OCI-LY3 (cell line): ENCODE results near the gene TANGO6.

Source experiments
- H2AFZ ChIP-seq: fragments of 200-600, 300-600 bp; shearing (Covaris generic); 2 replicates; pipeline ENCODE4 v1.6.0; 2014; ENCODE audit warnings: antibody characterized with exemption, low read depth, low read length
- H3K27ac ChIP-seq: fragments of 200-600, 300-600 bp; sonication (generic); 2 replicates; pipeline ENCODE4 v1.5.1; 2014; ENCODE audit warnings: mild to moderate bottlenecking, low read length, moderate library complexity, mixed read lengths
- H3K27me3 ChIP-seq: fragments of 200-600, 300-600 bp; sonication (generic); 2 replicates; pipeline ENCODE4 v1.6.1; 2014; ENCODE audit warnings: low read depth, low read length, mixed read lengths
- H3K36me3 ChIP-seq: fragments of 200-600, 300-600 bp; sonication (generic); replicated peaks from 2 replicates; pipeline ENCODE3; 2014; ENCODE audit warnings: low read depth, low read length, mixed read lengths
- H3K4me1 ChIP-seq: fragments of 300-600, 200-600 bp; sonication (generic); 2 replicates; pipeline ENCODE4 v1.6.1; 2014; ENCODE audit warnings: low read length, mixed read lengths
- H3K4me2 ChIP-seq: fragments of 200-600, 300-600 bp; sonication (generic); 2 replicates; pipeline ENCODE4 v1.6.1; 2014; ENCODE audit warnings: low read length, mixed read lengths
- H3K4me3 ChIP-seq: fragments of 300-600, 200-600 bp; sonication (generic); 2 replicates; pipeline ENCODE4 v1.5.1; 2014; ENCODE audit warnings: antibody characterized with exemption, mild to moderate bottlenecking, low read length, moderate library complexity
- H3K79me2 ChIP-seq: fragments of 300-600, 200-600 bp; shearing (Covaris generic); 2 replicates; pipeline ENCODE4 v1.6.1; 2014; ENCODE audit warnings: mild to moderate bottlenecking, low read length, mixed read lengths
- H3K9ac ChIP-seq: fragments of 300-600, 200-600 bp; shearing (Covaris generic); 2 replicates; pipeline ENCODE4 v1.6.0; 2014; ENCODE audit warnings: mild to moderate bottlenecking, low read length, moderate library complexity
- H3K9me3 ChIP-seq: fragments of 200-600, 300-600 bp; shearing (Covaris generic); 2 replicates; pipeline ENCODE4 v1.6.1; 2014; ENCODE audit warnings: low read length, mixed read lengths; ENCODE audit not compliant: insufficient read depth
- H4K20me1 ChIP-seq: fragments of 200-600, 300-600 bp; sonication (generic); 2 replicates; pipeline ENCODE4 v1.6.1; 2016; ENCODE audit warnings: low read length, mixed read lengths; ENCODE audit not compliant: insufficient read depth
- EZH2phosphoT487 ChIP-seq: fragments of 200-600 bp; shearing (Covaris generic); IDR thresholded peaks from 2 replicates; pipeline ENCODE4 v1.6.1; 2018; ENCODE audit warnings: antibody characterized with exemption, mixed run types, low read depth
- TF ChIP-seq, protein P1 (sequence below): fragments of 200-600, 300-600 bp; sonication (generic); IDR thresholded peaks from 2 replicates; pipeline ENCODE4 v1.5.1; 2014; ENCODE audit warnings: antibody characterized with exemption, low read length, low read depth

Gene TANGO6

GRCh38 chr16:68984467-68984866 lies 141.1 kb downstream of the TANGO6 start:
- Histone ChIP-seq H3K9me3 (no peaks in the 10 kb centered on the region), H3K27me3 (no peaks in the 10 kb centered on the region), H3K36me3 (peaks cover 2% of the 10 kb centered on the region), H3K4me2 (no peak overlapping the region), H3K27ac (no peak overlapping the region), H2AFZ (no peak overlapping the region), H3K4me3 (no peak overlapping the region), H3K79me2 (no peaks in the 10 kb centered on the region), H3K4me1 (no peaks in the 10 kb centered on the region), H4K20me1 (no peaks in the 10 kb centered on the region), H3K9ac (no peak overlapping the region)
- TF ChIP-seq EZH2phosphoT487: no peak
- TF ChIP-seq, protein P1, sequence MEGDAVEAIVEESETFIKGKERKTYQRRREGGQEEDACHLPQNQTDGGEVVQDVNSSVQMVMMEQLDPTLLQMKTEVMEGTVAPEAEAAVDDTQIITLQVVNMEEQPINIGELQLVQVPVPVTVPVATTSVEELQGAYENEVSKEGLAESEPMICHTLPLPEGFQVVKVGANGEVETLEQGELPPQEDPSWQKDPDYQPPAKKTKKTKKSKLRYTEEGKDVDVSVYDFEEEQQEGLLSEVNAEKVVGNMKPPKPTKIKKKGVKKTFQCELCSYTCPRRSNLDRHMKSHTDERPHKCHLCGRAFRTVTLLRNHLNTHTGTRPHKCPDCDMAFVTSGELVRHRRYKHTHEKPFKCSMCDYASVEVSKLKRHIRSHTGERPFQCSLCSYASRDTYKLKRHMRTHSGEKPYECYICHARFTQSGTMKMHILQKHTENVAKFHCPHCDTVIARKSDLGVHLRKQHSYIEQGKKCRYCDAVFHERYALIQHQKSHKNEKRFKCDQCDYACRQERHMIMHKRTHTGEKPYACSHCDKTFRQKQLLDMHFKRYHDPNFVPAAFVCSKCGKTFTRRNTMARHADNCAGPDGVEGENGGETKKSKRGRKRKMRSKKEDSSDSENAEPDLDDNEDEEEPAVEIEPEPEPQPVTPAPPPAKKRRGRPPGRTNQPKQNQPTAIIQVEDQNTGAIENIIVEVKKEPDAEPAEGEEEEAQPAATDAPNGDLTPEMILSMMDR: no peak

DNA sequence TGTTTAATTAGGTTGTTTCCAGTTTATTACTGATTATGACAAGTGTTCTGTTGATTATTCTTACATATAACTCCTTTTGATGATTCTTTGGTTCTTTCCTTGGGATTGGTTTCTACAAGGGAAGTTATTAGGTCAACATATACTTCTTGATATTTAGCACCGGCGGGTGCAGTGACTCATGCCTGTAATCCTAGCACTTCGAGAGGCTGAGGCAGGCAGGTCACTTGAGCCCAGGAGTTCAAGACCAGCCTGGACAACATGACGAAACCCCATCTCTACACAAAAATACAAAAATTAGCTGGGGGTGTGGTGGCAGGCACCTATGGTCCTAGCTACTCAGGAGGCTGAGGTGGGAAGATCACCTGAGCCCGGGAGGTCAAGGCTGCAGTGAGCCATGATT lies 141.9 kb downstream of the TANGO6 start:
- no peaks in the 10 kb centered on the region for H4K20me1 ChIP-seq
- H3K9ac ChIP-seq: no peak overlapping the region
- H2AFZ ChIP-seq: no peak overlapping the region
- no peaks in the 10 kb centered on the region for H3K79me2 ChIP-seq
- H3K36me3 ChIP-seq: peaks cover 2% of the 10 kb centered on the region
- no peak overlapping the region for H3K27ac ChIP-seq
- no peak for TF ChIP-seq EZH2phosphoT487
- TF ChIP-seq, protein P1: no peak
- no peaks in the 10 kb centered on the region for H3K27me3 ChIP-seq
- no peak overlapping the region for H3K4me3 ChIP-seq
- H3K9me3 ChIP-seq: no peaks in the 10 kb centered on the region
- no peaks in the 10 kb centered on the region for H3K4me1 ChIP-seq
- no peak overlapping the region for H3K4me2 ChIP-seq

DNA sequence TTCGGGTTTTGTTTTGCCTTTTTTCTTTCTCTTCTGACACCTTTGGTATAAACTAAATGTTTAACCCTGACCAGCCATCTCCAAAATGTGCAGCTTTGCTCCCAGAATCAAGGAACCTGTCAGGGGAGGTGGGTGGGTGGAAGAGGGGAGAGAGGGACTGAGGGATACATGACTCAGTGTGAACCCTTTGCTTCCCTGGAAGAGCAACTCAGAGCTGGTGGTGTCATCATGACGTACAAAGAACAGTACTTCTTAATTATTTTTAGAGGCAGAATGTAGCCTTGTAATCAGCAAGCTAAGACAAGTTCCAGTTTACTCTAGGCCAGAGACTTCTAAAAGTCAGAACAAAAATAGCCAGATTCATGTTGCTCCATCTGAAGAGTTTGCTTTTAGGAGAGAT lies 142.5 kb downstream of the TANGO6 start:
- Histone ChIP-seq H3K27me3 (no peaks in the 10 kb centered on the region), H3K9ac (no peak overlapping the region), H4K20me1 (no peaks in the 10 kb centered on the region), H3K4me1 (peaks cover 4% of the 10 kb centered on the region), H3K36me3 (peaks cover 2% of the 10 kb centered on the region), H3K4me2 (no peak overlapping the region), H2AFZ (no peak overlapping the region), H3K9me3 (no peaks in the 10 kb centered on the region), H3K4me3 (no peak overlapping the region), H3K27ac (no peak overlapping the region), H3K79me2 (no peaks in the 10 kb centered on the region)
- TF ChIP-seq EZH2phosphoT487: no peak
- TF ChIP-seq, protein P1: no peak

DNA sequence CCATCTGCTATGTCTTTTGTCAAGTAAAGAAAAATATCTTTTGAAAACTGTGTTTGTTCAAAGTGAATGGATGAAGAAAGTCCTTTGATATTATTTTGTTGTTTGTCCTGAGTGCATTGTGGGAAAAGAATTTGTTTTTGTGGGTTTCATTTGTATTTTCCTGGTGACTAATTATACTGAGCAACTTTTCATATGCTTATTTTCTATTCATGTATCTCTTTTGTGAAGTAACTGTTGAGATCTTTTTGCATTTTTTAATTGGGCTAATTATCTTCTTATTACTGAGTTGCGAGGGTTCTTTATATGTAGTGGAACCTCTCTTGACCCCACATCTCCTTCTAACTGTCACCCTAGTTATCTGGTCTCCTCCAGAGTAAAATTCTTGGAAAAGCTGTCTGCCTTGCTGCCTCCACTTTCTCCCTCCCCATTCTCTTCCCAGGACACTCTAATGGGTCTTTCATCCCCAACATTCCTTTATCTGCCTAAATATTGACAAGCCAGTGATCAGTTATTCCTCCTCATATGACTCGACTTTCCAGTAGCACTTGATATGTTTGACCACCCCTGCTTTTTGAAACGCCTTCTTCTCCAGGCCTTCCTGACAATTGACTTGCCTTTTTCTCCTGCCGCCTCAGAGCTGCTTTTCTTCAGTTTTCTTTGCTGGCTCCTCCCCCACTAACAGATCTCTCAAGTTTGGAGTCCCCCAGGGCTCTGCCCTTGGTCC lies 144.6 kb downstream of the TANGO6 start:
- Histone ChIP-seq H3K9ac (no peak overlapping the region), H2AFZ (no peak overlapping the region), H3K27ac (no peak overlapping the region), H4K20me1 (no peaks in the 10 kb centered on the region), H3K4me2 (no peak overlapping the region), H3K36me3 (peaks cover 2% of the 10 kb centered on the region), H3K79me2 (no peaks in the 10 kb centered on the region), H3K4me1 (peaks cover 6% of the 10 kb centered on the region), H3K4me3 (no peak overlapping the region), H3K9me3 (no peaks in the 10 kb centered on the region), H3K27me3 (no peaks in the 10 kb centered on the region)
- TF ChIP-seq EZH2phosphoT487: no peak
- TF ChIP-seq, protein P1: no peak
